ENCODE results near the gene SSC5D.

Gene SSC5D

GRCh38 chr19:55473225-55474012 lies 14.8 kb upstream of the SSC5D start:
- no peak for DNase-seq (ENCODE audit: low spot score)

DNA sequence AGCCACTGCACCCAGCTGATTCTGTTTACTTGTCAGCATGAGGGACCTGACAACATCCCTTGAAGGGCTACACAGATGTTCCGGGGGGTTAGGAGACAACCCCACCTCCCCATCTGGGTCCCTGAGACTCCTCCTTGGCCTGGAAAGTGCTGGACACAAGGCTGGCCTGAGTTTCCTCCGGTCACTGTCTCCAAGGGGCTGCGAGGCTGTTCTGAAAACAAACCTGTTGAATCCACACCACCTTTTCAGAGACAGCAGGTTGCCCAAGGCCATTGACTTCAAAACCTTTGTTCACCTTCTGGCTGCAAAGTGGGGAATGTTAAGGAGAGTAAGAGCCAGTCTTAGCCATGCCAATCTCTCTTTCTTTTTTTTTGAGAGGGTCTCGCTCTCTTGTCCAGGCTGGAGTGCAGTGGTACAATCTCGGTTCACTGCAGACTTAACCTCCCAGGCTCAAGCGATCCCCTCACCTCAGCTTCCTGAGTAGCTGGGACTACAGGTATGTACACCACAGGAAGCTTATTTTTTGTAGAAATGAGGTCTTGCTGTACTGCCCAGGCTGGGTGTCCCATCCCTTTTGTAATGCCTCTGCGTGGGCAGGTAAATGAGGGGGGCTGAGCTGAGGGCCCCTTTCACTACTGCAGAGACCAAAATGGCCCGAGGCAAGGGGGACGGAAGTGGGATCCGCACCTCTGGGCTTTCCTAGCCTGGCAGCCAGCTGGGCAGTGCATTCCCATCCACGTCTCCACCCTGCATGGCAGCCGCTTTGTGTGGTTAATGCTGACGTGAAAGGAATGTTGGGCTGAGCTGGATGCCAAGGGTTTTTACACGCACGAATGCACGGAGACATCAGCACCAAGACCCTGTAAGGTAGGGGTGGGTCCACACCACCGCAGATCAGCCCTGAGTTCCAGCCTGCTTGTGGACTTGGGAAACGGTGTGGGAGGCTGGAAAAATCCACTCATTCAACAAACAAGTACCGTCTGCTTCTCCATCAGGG lies 13.7 kb upstream of the SSC5D start:
- DNase-seq (ENCODE audit: low spot score) = no peak

DNA sequence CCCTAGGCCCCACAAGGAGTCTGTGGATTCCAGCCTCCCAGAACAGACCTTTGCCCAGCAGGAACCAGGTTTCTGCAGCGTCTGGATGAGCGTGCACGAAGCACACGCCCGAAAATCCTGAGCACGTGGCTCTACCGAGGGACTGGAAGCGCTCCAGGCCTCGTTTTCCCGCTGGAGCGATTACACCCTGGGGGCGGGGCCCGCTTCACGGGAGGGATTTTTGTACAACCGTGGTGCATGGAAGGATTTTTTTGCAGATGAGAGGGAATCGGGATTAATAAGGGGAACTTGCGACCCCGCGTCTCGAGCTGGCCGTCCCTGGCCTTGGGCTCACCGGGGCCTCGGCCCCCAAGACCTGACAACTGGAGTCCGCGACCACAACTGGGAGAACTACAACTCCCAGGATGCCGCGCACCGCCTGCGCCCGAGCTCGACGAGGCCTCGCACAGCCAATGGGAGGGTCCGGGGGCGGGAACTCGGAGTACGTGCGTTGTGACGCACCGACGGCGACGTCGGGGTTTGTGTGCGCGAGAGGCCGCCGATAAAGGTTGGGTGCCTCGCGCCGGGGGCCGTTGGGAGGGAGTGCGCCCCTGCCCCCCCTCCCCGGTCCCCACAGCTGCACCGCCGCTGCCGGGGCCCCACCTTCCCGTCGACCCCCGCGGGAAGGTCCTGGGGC lies 12.0 kb upstream of the SSC5D start, which contains the start of gene ZNF628:
TSS of gene ZNF628 (plus strand) at position 518 of the 676 bp plus-strand sequence. CDS start 3,294 bp downstream, outside the sequence.
- DNase-seq (ENCODE audit: low spot score) = peak; percentile 98

- no peak for DNase-seq (ENCODE audit: low spot score)
Measured at GRCh38 chr19:55477905-55478304, 10.3 kb upstream of the SSC5D start.

DNA sequence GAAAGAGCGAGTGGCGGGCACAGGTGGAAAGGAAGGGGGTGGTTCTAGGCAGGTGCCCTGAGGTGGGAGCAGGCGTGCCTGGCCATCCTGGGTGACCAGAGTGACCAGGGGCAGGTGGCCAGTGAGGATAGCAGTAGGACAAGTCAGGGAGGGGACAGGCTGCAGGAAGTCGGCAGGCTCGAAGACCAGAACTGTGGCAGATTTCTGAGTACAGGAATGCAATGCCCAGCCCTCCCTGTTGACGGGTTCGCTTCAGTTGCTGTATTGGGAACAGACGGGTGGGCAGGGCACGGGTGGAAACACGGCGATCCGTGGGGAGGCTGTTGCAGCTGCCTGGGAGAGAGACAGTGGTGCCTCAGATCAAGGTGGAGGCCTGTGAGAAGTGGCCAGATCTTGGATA lies 9.9 kb upstream of the SSC5D start:
- no peak for DNase-seq (ENCODE audit: low spot score)

- no peak for DNase-seq (ENCODE audit: low spot score)
Measured at GRCh38 chr19:55479045-55479444, 9.2 kb upstream of the SSC5D start.

GRCh38 chr19:55479451-55480230 lies 8.6 kb upstream of the SSC5D start:
- no peak for DNase-seq (ENCODE audit: low spot score)

- no peak for DNase-seq (ENCODE audit: low spot score)
Measured at GRCh38 chr19:55481148-55481793, 7.0 kb upstream of the SSC5D start.

- no peak for DNase-seq (ENCODE audit: low spot score)
Measured at GRCh38 chr19:55481794-55482155, 6.5 kb upstream of the SSC5D start.

GRCh38 chr19:55482156-55482961 lies 5.9 kb upstream of the SSC5D start:
- no peak for DNase-seq (ENCODE audit: low spot score)

DNA sequence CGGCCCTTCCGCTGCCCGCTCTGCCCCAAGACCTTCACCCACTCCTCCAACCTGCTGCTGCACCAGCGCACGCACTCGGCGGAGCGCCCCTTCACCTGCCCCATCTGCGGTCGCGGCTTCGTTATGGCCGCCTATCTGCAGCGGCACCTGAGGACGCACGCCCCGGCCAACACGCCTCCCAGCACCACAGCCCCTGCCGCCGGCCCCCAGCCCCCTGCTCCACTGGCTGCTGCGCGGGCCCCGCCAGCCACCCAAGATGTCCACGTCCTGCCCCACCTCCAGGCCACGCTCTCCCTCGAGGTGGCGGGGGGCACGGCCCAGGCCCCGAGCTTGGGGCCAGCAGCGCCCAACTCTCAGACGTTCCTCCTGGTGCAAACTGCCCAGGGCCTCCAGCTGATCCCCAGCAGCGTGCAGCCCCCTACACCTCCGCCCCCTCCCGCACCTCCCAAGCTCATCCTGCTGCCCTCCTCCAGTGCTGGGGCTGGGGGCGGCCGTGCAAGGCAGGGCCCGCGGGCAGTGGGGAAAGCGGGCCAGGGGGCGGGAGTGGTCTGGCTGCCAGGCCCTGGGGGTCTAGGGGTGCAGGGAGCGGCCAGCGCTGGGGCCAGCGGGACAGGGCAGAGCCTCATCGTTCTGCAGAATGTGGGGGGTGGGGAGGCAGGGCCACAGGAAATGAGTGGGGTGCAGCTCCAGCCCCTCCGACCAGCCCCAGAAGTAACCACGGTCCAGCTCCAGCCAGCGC lies 5.1 kb upstream of the SSC5D start:
- DNase-seq (ENCODE audit: low spot score) = no peak

GRCh38 chr19:55483706-55484592 lies 4.3 kb upstream of the SSC5D start:
- DNase-seq (ENCODE audit: low spot score) = no peak

- DNase-seq (ENCODE audit: low spot score) = peak; percentile 63
Measured at GRCh38 chr19:55484593-55485438, 3.4 kb upstream of the SSC5D start, which contains the start of gene NAT14. Gene NAT14, plus strand, starts transcription at chr19:55485188. Its CDS starts 521 bp downstream, at chr19:55485709.

DNA sequence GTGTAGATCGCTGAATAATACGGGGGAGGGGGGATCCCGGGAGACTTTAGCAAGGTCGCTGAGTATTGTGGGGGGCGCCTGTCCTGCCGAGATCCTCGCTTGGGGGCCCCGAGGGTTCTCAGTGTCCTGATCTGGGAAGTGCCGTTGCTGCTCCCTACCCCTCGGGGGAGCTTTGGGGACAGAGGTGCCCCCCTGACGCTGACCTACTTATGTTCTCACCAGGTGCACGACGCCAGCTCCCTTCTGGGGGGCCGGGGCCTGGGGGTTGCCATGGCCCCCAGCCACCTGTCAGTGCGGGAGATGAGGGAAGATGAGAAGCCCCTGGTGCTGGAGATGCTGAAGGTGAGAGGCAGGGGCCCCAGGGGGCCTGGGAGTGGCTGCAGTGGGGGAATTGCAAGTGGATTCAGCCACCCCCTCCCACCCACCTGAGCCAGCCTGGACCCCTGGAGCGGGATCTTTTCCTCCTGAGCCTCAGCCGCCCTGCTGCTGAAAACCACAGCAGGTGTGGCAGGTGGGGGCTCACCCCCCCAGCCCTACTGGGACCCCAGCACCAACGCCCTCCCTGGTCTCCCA lies 2.7 kb upstream of the SSC5D start:
- no peak for DNase-seq (ENCODE audit: low spot score)

GRCh38 chr19:55486043-55486970 lies 1.9 kb upstream of the SSC5D start:
- DNase-seq (ENCODE audit: low spot score) = no peak

Data from activated CD4-positive, alpha-beta T cell treated with anti-CD3 and anti-CD28 coated beads, Interleukin-2, Interleukin-4, amounts not matched to agents 100 ng/mL and 50 ng/mL, durations not matched to agents 16 hours and 8 hours (primary cell).